GM12878 (cell line): ENCODE data around the gene COPE.

Experiments used
- E2F4 ChIP-seq: IDR thresholded peaks from 2 replicates; pipeline ENCODE4 v1.6.1; 2012; ENCODE audit warnings: low read depth, low read length, improper control_type of control experiment
- EP300 ChIP-seq, 2 experiments: fragments of 150-350 bp in 1 of 2; IDR thresholded peaks; 2 replicates each; pipeline ENCODE4 v1.6.1; 2011 to 2012; ENCODE audit warnings: low read depth in 2 of 2, low read length in 2 of 2, borderline replicate concordance in 1 of 2, improper control_type of control experiment in 1 of 2, inconsistent platforms in 1 of 2; ENCODE audit not compliant: control insufficient read depth in 1 of 2
- EZH2 ChIP-seq: IDR thresholded peaks from 2 replicates; pipeline ENCODE4 v1.6.1; 2012; ENCODE audit warnings: low read depth, mild to moderate bottlenecking, control low read depth, inconsistent platforms, low read length, borderline replicate concordance; ENCODE audit not compliant: control insufficient read depth
- FOS ChIP-seq: IDR thresholded peaks from 3 replicates; pipeline ENCODE4 v1.6.1; 2011; ENCODE audit warnings: borderline replicate concordance; ENCODE audit not compliant: insufficient read length; ENCODE audit errors: extremely low read depth
- NFYA ChIP-seq: IDR thresholded peaks from 2 replicates; pipeline ENCODE4 v1.6.1; 2011; ENCODE audit warnings: low read depth, mild to moderate bottlenecking, low read length, improper control_type of control experiment, borderline replicate concordance
- POLR2A ChIP-seq: IDR thresholded peaks from 2 replicates; pipeline ENCODE4 v1.6.1; 2011; ENCODE audit warnings: low read depth, mild to moderate bottlenecking, low read length
- POLR2AphosphoS5 ChIP-seq: IDR thresholded peaks from 2 replicates; pipeline ENCODE4 v1.6.1; 2011; ENCODE audit warnings: mild to moderate bottlenecking, low read length, inconsistent platforms
- PRDM15 ChIP-seq: fragments of 450-650 bp; formaldehyde crosslinking; IDR thresholded peaks from 2 replicates; pipeline ENCODE4 v1.4.0; 2020; ENCODE audit warnings: mild to moderate bottlenecking, moderate library complexity
- TAF1 ChIP-seq: IDR thresholded peaks from 2 replicates; pipeline ENCODE4 v1.6.1; 2011; ENCODE audit warnings: mild to moderate bottlenecking, low read depth, low read length, borderline replicate concordance
- TF ChIP-seq, protein P1 (sequence below): fragments of 150-350 bp; IDR thresholded peaks from 2 replicates; pipeline ENCODE4 v1.6.1; 2016; ENCODE audit warnings: low read depth, low read length
- TF ChIP-seq, protein P2 (sequence below), 3 experiments: IDR thresholded peaks in 2 of 3; conservative IDR thresholded peaks in 1 of 3; 2 replicates each; pipeline ENCODE4 v1.5.1; 2011; ENCODE audit warnings: low read depth in 3 of 3, low read length in 3 of 3, mild to moderate bottlenecking in 3 of 3, control low read depth in 2 of 3, moderate library complexity in 2 of 3, inconsistent platforms in 1 of 3, mixed read lengths in 1 of 3; ENCODE audit not compliant: control insufficient read depth in 2 of 3, insufficient read depth in 1 of 3; ENCODE audit errors: extremely low read depth in 1 of 3
- TF ChIP-seq, protein P3 (sequence below): IDR thresholded peaks from 2 replicates; pipeline ENCODE4 v1.6.1; 2011; ENCODE audit warnings: low read depth, low read length, improper control_type of control experiment, borderline replicate concordance

DNA sequence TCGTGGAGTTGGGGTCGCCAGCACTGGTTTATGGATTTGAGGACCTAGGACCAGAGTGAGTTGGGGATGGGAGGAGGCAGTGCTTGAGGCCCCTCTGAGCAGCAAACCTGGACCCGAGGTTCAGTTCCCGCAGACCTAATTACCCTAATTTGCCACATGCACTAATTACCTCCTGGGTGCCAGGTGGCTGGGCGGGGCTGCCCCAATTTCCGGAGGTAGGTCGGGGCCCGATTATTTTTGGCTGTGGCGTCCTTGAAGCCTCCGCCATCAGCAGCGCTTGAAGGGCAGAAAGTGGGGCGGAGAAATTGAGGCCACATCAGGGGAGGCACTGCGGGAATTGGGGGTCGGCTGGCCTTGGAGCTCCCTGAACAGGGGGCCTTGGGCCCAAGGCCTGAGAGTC is 27.7 kb upstream of the COPE start:
- no peak for TF ChIP-seq POLR2AphosphoS5
- TF ChIP-seq, protein P1, sequence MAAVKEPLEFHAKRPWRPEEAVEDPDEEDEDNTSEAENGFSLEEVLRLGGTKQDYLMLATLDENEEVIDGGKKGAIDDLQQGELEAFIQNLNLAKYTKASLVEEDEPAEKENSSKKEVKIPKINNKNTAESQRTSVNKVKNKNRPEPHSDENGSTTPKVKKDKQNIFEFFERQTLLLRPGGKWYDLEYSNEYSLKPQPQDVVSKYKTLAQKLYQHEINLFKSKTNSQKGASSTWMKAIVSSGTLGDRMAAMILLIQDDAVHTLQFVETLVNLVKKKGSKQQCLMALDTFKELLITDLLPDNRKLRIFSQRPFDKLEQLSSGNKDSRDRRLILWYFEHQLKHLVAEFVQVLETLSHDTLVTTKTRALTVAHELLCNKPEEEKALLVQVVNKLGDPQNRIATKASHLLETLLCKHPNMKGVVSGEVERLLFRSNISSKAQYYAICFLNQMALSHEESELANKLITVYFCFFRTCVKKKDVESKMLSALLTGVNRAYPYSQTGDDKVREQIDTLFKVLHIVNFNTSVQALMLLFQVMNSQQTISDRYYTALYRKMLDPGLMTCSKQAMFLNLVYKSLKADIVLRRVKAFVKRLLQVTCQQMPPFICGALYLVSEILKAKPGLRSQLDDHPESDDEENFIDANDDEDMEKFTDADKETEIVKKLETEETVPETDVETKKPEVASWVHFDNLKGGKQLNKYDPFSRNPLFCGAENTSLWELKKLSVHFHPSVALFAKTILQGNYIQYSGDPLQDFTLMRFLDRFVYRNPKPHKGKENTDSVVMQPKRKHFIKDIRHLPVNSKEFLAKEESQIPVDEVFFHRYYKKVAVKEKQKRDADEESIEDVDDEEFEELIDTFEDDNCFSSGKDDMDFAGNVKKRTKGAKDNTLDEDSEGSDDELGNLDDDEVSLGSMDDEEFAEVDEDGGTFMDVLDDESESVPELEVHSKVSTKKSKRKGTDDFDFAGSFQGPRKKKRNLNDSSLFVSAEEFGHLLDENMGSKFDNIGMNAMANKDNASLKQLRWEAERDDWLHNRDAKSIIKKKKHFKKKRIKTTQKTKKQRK = no peak
- TF ChIP-seq, protein P2, sequence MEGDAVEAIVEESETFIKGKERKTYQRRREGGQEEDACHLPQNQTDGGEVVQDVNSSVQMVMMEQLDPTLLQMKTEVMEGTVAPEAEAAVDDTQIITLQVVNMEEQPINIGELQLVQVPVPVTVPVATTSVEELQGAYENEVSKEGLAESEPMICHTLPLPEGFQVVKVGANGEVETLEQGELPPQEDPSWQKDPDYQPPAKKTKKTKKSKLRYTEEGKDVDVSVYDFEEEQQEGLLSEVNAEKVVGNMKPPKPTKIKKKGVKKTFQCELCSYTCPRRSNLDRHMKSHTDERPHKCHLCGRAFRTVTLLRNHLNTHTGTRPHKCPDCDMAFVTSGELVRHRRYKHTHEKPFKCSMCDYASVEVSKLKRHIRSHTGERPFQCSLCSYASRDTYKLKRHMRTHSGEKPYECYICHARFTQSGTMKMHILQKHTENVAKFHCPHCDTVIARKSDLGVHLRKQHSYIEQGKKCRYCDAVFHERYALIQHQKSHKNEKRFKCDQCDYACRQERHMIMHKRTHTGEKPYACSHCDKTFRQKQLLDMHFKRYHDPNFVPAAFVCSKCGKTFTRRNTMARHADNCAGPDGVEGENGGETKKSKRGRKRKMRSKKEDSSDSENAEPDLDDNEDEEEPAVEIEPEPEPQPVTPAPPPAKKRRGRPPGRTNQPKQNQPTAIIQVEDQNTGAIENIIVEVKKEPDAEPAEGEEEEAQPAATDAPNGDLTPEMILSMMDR (IDR thresholded peaks at IDR 0.05 in 2 of 3, conservative IDR thresholded peaks at IDR 0.05 in 1 of 3; ENCODE audit: control insufficient read depth in 2 of 3, extremely low read depth in 1 of 3, insufficient read depth in 1 of 3, low read depth in 3 of 3, low read length in 3 of 3) = no peak
- TF ChIP-seq FOS = no peak
- TF ChIP-seq TAF1 = no peak
- TF ChIP-seq NFYA = no peak
- no peak for TF ChIP-seq POLR2A
- no peak for TF ChIP-seq PRDM15 (CRISPR knock-in tag)
- TF ChIP-seq EP300 (IDR thresholded peaks at IDR 0.05; ENCODE audit: borderline replicate concordance in 1 of 2, control insufficient read depth in 1 of 2, low read depth in 2 of 2, low read length in 2 of 2) = no peak
- no peak for TF ChIP-seq E2F4
- no peak for TF ChIP-seq EZH2
- TF ChIP-seq, protein P3, sequence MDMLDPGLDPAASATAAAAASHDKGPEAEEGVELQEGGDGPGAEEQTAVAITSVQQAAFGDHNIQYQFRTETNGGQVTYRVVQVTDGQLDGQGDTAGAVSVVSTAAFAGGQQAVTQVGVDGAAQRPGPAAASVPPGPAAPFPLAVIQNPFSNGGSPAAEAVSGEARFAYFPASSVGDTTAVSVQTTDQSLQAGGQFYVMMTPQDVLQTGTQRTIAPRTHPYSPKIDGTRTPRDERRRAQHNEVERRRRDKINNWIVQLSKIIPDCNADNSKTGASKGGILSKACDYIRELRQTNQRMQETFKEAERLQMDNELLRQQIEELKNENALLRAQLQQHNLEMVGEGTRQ = no peak
